ENCODE measurements around the gene RPL22L1. TPM values are rescaled to one million over a fixed set of nuclear protein-coding genes. Genes with fewer than 3 reads are reported as not detected.

Gene RPL22L1
- total RNA-seq, 6 donors from 2014 or later, result 4.2 to 33.7 (median 29.0) TPM

DNA sequence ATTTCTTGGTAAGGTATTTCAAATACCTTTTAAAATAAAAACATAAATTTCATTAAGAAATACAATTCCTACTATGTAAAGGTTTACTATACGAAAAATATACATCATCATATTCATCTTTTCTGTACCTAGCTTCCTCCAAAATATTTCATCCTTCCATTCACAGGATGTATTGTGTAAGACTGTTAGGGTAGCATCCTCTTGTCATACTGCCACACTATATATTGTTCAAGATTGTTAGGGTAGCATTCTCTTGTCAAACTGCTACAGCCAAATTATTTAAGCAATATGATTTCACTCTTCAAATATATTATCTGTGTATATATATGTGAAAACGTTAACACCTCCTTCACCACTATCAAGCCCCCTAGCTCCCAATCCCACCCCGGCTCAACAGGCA is 3.5 kb downstream of the RPL22L1 start:
- TF ChIP-seq EP300 (IDR thresholded peaks at IDR 0.05) (no peak), POLR2AphosphoS5 (IDR thresholded peaks at IDR 0.05) (no peak), POLR2A (IDR thresholded peaks at IDR 0.05) (no peak)
- TF ChIP-seq, protein P1, sequence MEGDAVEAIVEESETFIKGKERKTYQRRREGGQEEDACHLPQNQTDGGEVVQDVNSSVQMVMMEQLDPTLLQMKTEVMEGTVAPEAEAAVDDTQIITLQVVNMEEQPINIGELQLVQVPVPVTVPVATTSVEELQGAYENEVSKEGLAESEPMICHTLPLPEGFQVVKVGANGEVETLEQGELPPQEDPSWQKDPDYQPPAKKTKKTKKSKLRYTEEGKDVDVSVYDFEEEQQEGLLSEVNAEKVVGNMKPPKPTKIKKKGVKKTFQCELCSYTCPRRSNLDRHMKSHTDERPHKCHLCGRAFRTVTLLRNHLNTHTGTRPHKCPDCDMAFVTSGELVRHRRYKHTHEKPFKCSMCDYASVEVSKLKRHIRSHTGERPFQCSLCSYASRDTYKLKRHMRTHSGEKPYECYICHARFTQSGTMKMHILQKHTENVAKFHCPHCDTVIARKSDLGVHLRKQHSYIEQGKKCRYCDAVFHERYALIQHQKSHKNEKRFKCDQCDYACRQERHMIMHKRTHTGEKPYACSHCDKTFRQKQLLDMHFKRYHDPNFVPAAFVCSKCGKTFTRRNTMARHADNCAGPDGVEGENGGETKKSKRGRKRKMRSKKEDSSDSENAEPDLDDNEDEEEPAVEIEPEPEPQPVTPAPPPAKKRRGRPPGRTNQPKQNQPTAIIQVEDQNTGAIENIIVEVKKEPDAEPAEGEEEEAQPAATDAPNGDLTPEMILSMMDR (IDR thresholded peaks at IDR 0.05), result no peak
- peaks cover 16 to 36% (median 23%) of the 10 kb centered on the region in 4 donors for H3K36me3 ChIP-seq
- H3K27me3 ChIP-seq, result no peaks in the 10 kb centered on the region
- H3K9me3 ChIP-seq, result no peaks in the 10 kb centered on the region
- no peak overlapping the region for H3K4me3 ChIP-seq
- peaks cover 20 to 30% (median 28%) of the 10 kb centered on the region in 4 donors for H3K4me1 ChIP-seq
- H3K27ac ChIP-seq, result no peak overlapping the region
- DNase-seq (no peak), ATAC-seq (ENCODE audit: low FRiP score in 2 of 2) (no peak)
- 82 to 84% methylated on average over 3 of the region's 3 CpGs for WGBS, 2 donors

DNA sequence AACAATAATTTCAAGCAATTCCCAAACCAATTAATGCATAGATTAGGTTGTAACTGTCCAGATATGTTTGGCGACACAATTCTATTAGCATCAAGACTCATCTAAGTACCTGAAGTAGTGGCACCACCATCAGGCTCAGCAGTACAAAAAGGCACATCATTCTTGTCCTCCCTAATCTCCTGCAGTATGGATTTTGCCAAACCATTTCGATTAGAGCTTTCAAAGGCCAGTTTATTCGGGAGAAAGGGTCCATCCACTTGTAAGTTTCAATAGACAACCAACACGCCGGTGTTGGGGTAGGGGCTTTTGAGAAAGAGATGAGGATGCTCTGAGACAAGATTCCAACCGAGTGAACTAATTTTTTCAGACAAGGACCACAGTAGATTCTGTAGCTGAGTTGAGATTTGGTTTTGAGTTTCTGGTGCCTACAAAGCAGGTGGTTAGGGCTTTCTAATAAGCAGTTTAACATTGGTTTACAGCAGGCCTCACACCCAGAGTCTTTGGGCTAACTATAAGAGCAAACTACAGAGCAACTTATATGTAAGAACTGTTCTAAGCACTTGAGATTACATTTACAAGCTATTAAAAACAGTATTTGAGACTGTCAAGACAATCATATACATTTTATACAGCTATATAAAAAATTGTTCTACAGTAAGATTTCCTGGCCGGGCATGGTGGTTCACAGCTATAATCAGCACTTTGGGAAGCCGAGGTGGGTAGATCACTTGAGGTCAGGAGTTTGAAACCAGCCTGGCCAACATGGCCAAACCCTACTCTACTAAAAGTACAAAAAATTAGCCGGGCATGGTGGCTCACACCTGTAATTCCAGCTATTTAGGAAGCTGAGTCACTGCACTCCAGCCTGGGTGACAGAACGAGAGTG is 4.5 kb downstream of the RPL22L1 start:
- no peaks in the 10 kb centered on the region for H3K27me3 ChIP-seq
- peaks cover 16 to 36% (median 23%) of the 10 kb centered on the region in 4 donors for H3K36me3 ChIP-seq
- no peak overlapping the region for H3K27ac ChIP-seq
- H3K4me3 ChIP-seq, result no peak overlapping the region
- ATAC-seq (ENCODE audit: low FRiP score in 2 of 2), result no peak
- peaks cover 20 to 27% (median 26%) of the 10 kb centered on the region in 4 donors for H3K4me1 ChIP-seq
- WGBS, 2 donors, result 87 to 90% methylated on average over 10 of the region's 10 CpGs
- H3K9me3 ChIP-seq, result no peaks in the 10 kb centered on the region
- no peak for TF ChIP-seq POLR2AphosphoS5 (IDR thresholded peaks at IDR 0.05)
- no peak for TF ChIP-seq POLR2A (IDR thresholded peaks at IDR 0.05)
- TF ChIP-seq EP300 (IDR thresholded peaks at IDR 0.05), result no peak
- TF ChIP-seq, protein P1 (IDR thresholded peaks at IDR 0.05), result no peak
- DNase-seq, result no peak

DNA sequence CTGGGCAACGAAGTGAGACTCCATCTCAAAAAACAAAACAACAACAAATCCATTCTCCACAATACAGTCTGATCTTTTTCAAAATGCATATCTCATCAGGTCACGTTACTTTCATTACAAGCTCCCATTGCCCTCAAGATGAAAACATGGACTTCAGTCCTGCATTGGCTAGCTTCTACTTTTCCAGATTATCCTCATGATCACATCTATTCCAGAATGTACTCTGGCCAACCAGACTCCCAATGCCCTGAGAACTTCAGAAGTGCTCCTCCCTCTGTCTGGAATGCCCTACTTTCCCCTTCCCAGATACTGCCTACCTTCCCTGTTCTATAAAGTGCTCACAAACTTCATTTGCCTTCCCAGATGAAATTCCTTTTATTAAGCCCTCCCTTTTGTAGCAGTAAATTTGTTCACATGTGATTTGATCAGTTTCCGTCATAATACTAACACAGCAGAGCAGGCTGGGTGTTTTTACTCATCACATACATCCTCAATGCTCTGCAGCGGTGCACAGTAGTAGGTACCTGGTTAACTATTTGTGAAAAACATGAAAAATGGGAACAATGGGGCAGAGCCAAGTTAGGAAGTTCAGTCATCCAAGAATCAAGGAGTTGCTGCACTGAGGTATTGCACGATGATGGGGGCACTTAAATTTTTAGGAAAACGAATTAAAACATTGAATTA is 5.3 kb downstream of the RPL22L1 start:
- H3K4me1 ChIP-seq, result peaks cover 20 to 26% (median 25%) of the 10 kb centered on the region in 4 donors
- no peaks in the 10 kb centered on the region for H3K9me3 ChIP-seq
- no peak overlapping the region for H3K27ac ChIP-seq
- 79 to 91% methylated on average over 6 of the region's 6 CpGs for WGBS, 2 donors
- TF ChIP-seq POLR2AphosphoS5 (IDR thresholded peaks at IDR 0.05) (no peak), POLR2A (IDR thresholded peaks at IDR 0.05) (no peak), EP300 (IDR thresholded peaks at IDR 0.05) (no peak)
- TF ChIP-seq, protein P1 (IDR thresholded peaks at IDR 0.05), result no peak
- H3K4me3 ChIP-seq, result no peak overlapping the region
- H3K27me3 ChIP-seq, result no peaks in the 10 kb centered on the region
- ATAC-seq (ENCODE audit: low FRiP score in 2 of 2) (no peak), DNase-seq (no peak)
- peaks cover 16 to 36% (median 23%) of the 10 kb centered on the region in 4 donors for H3K36me3 ChIP-seq

DNA sequence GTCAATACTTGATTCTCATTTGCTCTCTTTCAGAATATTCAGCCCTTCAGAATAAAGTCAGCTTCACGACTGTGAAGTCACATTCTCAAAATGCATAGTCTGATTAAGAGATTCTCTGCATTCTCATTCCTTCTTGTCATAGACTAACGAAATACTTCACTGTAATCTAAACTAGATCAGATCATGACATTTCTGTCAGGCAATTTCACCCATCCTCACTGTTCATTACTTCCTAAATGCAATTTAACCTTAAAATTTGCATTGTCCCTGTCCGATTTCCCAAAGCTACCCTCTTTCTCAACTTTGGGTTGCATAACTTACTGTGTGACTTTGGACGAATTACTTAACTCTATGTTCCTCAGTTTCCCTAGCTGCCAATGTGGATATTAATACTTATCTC is 6.2 kb downstream of the RPL22L1 start:
- ATAC-seq (ENCODE audit: low FRiP score in 2 of 2) (no peak), DNase-seq (no peak)
- TF ChIP-seq, protein P1 (IDR thresholded peaks at IDR 0.05), result no peak
- 61 to 77% methylated on average over 4 of the region's 4 CpGs for WGBS, 2 donors
- no peak overlapping the region for H3K4me3 ChIP-seq
- H3K9me3 ChIP-seq, result no peaks in the 10 kb centered on the region
- H3K27ac ChIP-seq, result no peak overlapping the region
- peaks cover 16 to 36% (median 23%) of the 10 kb centered on the region in 4 donors for H3K36me3 ChIP-seq
- no peaks in the 10 kb centered on the region for H3K27me3 ChIP-seq
- H3K4me1 ChIP-seq, result peaks cover 17 to 21% (median 19%) of the 10 kb centered on the region in 4 donors
